ENCODE results near the gene MT1B.

The MT1B gene

GRCh38 chr16:56633535-56633934 is 18.2 kb upstream of the MT1B start:
- intact Hi-C loops (cut with DNase I) = no loop called here
- no peak for DNase-seq

GRCh38 chr16:56634715-56635440 is 16.8 kb upstream of the MT1B start:
- no peak for DNase-seq
- intact Hi-C loops (cut with DNase I) = no loop called here

- no peak for DNase-seq
- intact Hi-C loops (cut with DNase I) = no loop called here
Observed at GRCh38 chr16:56635441-56635967, 16.2 kb upstream of the MT1B start.

DNA sequence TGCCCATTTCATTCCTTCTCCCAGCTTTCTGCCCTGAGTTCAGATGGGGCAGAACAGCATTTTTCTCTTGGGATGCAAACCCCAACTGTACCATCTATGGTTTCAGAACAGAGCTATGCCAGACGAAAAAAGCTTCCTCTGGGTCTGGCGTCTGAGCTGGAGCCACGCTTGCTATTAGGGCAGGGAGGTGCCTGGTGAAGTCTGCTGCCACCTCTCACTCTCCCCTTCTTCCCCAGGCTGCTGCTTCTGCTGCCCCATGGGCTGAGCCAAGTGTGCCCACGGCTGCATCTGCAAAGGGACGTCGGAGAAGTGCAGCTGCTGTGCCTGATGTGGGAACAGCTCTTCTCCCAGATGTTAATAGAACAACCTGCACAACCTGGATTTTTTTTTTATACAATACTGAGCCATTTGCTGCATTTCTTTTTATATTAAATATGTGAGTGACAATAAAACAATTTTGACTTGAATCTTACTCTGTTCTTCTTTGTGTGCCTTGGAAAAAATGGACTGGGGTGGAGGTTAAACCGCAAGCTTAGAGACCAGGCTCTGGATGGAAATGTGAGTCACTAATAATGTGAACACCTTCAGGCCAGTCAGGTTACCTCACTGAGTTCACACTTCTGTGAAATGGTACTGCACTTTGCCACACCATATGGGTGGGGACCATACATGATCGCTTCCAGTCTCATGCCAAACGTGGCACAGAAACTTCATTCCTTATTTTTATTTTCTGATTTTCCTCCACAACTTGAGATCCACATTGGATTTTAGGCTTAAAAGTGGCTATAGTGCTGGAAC is 14.9 kb upstream of the MT1B start:
- no peak for DNase-seq
- intact Hi-C loops (cut with DNase I) = no loop called here

DNA sequence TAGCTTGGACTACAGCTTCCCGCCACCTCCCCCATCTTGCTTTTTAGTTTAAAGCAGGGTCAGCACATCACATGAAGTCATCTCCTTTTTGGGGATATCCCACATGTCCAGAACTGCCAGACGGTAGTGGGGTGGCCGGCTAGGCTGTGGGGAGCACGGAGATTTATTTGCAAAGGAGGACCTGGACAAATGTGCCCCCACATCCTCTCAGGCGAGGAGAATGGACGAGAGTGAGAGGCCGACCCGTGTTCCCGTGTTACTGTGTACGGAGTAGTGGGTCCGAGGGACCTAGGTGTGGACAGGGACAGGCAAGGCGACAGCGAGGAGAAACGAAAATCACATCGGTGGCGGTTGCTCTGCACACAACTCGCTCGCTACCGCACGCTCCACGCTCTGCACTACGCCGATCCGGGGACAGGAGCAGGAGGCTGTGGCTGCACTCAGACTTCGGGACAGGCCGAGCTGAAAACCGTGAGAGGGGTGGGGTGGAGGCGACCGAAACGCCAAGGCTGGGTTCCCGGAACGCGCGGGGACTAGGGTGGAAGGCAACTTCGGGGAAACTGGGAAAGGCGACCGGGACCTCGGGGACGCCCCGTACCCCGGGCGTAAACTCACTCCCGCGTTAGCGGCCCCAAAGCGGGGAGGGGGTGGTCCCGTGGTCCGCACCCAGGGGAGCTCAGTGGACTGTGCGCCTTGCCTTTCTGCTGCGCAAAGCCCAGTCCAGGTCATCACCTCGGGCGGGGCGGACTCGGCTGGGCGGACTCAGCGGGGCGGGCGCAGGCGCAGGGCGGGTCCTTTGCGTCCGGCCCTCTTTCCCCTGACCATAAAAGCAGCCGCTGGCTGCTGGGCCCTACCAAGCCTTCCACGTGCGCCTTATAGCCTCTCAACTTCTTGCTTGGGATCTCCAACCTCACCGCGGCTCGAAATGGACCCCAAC is 13.6 kb upstream of the MT1B start, which contains the start of gene MT1A:
MT1A (plus strand) TSS at position 853 of the 937 bp plus-strand sequence; CDS start at position 926, 73 bp downstream.
- DNase-seq = peak in 34 of 42 donors; percentile 19 to 79 (median 56)
- intact Hi-C loops (cut with DNase I) = no loop called here

DNA sequence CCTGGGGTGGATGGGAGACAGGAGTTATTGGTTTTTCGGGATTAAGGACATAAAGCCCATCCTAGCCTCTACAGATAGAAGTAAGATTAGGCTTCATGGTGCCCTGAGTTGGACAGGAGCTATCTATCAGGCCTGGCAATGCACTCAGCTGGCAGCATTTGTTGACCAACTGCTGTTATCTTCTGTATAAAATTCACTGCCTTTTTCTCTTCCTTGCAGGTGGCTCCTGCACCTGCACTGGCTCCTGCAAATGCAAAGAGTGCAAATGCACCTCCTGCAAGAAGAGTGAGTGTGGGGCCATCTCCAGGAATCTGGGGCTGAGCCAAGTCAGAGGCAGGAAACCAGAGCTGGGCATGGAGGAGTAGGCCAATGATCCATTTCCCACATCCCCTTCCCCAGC is 12.6 kb upstream of the MT1B start:
- DNase-seq = no peak
- intact Hi-C loops (cut with DNase I) = no loop called here

DNA sequence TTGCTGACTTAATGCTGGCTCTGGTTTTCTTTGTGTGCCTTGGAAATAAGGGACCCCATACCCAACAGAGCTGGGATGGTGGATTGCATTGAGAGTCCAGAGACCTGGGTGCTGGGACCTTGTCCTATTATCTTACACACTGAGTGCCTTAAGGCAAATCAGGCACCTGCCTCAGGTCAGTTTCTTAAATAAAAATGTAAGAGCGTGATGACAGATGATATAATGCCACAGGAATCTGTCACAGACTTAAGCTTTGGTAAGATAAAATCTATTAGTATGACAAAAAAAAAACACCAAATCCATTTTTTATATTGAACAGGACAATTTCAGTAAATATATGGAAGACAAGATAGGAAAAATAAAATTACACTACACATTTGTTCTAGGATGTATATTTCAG is 11.6 kb upstream of the MT1B start:
- no peak for DNase-seq
- intact Hi-C loops (cut with DNase I) = no loop called here

GRCh38 chr16:56641166-56641565 is 10.5 kb upstream of the MT1B start:
- no peak for DNase-seq
- intact Hi-C loops (cut with DNase I) = no loop called here

DNA sequence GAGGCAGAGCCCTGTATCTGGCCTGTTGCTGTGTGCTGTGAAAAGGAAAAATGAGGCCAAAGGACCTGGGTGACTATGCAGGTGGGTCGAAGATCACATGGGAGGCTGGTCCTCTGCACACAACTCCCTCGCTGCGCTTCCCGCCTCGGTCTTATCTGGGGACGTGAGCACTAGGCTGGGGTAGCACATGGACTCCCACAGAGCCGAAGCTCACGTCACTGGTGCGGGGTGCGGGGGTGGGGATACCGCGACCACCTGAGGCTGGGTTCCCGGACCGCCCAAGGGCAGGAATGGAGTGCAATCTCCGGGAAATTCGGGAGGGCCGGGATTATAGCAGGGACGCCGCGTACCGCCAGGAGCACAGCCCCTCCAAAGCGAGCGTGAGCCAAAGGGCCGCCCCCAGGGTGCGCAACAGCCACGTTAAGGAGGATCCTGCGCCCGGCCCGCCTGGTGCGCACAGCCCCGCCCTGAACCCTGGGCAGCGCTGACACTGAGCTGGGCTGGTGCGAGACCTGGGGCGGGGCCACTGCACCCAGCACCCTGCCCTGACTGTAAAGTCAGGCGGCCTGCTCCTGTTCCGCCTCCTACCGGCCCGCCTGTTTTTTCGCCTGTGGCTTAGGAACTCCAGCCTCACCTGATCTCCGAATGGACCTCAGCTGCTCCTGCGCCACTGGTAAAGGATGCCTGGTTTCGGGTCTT is 8.5 kb upstream of the MT1B start:
- DNase-seq = peak in 27 of 42 donors; percentile 31 to 74 (median 51)
- intact Hi-C loops (cut with DNase I) = no loop called here

- intact Hi-C loops (cut with DNase I) = no loop called here
- DNase-seq = no peak
Observed at GRCh38 chr16:56643833-56644232, 7.9 kb upstream of the MT1B start.

GRCh38 chr16:56645311-56645710 is 6.4 kb upstream of the MT1B start:
- no peak for DNase-seq
- intact Hi-C loops (cut with DNase I) = no loop called here

DNA sequence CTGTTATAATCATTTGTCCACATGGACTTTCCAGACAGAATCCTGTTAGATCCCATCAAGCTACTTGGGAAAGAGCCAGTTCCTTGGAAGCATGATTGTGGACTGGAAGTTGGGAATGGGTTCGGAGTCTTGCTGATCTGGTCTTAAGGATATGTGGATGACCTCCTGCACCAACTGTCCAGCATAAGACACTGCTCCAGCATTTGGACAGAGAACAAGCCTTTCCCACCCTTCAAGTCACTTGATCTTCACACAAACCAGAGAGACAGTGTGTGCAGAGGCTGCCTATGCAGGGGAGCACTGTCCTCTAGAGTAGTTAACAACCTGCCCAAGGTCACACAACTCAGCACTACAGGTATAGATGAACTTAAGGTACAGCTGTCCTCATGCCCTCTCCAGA is 5.8 kb upstream of the MT1B start:
- intact Hi-C loops (cut with DNase I) = no loop called here
- DNase-seq = no peak

DNA sequence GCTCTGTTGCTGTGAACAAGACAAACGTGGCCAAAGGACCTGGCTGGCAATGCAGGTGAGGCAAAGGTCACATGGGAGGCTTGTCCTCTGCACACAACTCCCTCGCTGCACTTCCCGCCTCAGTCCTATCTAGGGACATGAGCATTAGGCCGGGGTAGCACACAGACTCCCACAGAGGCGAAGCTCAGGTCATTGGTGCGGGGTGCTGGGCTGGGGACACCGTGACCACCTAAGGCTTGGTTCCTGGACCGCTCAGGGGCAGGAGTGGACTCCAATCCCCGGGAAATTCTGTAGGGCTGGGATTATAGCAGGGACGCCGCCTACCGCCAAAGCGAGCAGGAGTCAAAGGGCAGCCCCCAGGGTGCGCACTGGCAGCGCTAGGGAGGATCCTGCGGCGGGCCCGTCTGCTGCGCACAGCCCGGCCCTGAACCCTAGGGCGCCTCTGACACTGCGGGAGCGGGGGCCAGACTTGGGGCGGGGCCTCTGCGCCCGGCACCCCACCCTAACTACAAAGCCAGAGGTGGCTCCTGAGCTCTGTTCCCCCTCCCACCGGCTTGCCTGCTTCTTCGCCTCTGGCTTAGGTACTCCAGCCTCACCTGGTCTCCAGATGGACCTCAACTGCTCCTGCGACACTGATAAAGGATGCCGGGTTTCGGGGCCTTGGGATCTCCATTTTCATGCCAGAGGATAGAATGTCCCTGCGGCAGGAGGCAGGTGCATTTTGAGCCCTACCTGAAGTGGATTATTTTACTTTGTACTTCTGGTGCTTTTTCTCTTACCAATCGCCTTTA is 3.9 kb upstream of the MT1B start:
- no peak for DNase-seq
- intact Hi-C loops (cut with DNase I) = no loop called here

DNA sequence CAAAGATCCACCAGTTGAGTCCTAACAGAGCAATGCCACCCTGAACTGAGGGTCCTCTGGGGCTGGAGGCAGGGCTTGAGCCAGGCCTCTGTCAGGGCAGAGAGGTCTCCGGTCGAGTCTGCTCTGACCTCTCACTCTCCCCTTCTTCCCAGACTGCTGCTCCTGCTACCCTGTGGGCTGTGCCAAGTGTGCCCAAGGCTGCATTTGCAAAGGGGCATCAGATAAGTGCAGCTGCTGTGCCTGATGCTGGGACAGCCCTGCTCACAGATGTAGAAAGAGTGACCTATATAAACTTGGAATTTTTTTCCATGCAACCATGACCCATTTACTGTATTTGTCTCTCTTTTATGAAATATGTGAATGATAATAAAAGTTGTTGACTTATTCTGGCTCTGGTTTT is 2.4 kb upstream of the MT1B start:
- no peak for DNase-seq

GRCh38 chr16:56649820-56650219 is 1.9 kb upstream of the MT1B start:
- intact Hi-C loops (cut with DNase I) = no loop called here
- DNase-seq = no peak

More for the DNA sequence above, 2.4 kb upstream of the MT1B start:
- intact Hi-C loops (cut with DNase I) = no loop called here

GRCh38 chr16:56652600-56652999 is 914 bp downstream of the MT1B start:
- intact Hi-C loops (cut with DNase I) = no loop called here
- no peak for DNase-seq

DNA sequence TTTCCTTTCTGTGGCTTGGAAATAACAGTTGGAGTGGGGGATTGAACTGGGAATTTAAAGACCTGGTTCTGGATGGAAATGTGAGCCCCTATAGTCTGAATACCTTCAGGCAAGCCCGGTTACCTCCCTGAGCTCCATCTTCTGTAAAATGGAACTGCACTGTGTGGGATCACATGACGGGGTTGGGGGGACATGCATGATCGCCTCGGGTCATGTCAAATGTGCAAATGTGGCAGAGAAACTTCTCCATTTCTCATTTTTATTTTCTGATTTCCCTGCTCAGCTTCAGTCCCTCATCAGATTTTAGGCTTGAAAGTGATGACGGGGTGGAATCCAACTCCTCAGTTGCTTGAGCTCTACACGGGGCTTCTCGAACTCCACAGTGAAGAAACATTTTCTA is 1.5 kb downstream of the MT1B start:
- intact Hi-C loops (cut with DNase I) = no loop called here
- no peak for DNase-seq

Data from head of caudate nucleus (tissue), 42 donors.